Subcutaneous abdominal adipose tissue (tissue), 5 donors: ENCODE measurements around the gene REXO4.
A peak's percentile ranks its signal among the peaks of the same experiment; 100 is the strongest.
"Not testable (repeated sequence)": the region's sequence is repeated elsewhere in the genome, so short reads cannot be mapped to it uniquely, and the experiment has no call there.

Experiments used
- H3K27ac ChIP-seq: one replicate; pipeline ENCODE4 v1.7.0; 2013; ENCODE audit warnings: low read depth, mild to moderate bottlenecking, inconsistent platforms, low read length, moderate library complexity
- H3K27me3 ChIP-seq, 5 donors: one replicate each; pipeline ENCODE4 v1.7.0; 2013; ENCODE audit warnings: low read length in 5 of 5, inconsistent platforms in 1 of 5; ENCODE audit not compliant: control insufficient read depth in 5 of 5, insufficient read depth in 4 of 5
- H3K36me3 ChIP-seq, 5 donors: one replicate each; pipeline ENCODE4 v1.7.0; 2013; ENCODE audit warnings: low read length in 5 of 5; ENCODE audit not compliant: control insufficient read depth in 5 of 5, insufficient read depth in 5 of 5
- H3K4me1 ChIP-seq, 5 donors: one replicate each; pipeline ENCODE4 v1.7.0; 2013; ENCODE audit warnings: low read length in 5 of 5, mild to moderate bottlenecking in 3 of 5, moderate library complexity in 1 of 5; ENCODE audit not compliant: control insufficient read depth in 5 of 5, insufficient read depth in 5 of 5
- H3K4me3 ChIP-seq, 5 donors: one replicate each; pipeline ENCODE4 v1.7.0; 2013; ENCODE audit warnings: low read length in 5 of 5, low read depth in 1 of 5
- H3K9ac ChIP-seq, 5 donors: one replicate each; pipeline ENCODE4 v1.7.0; 2013; ENCODE audit warnings: low read length in 5 of 5, mild to moderate bottlenecking in 4 of 5, moderate library complexity in 3 of 5
- H3K9me3 ChIP-seq, 5 donors: one replicate each; pipeline ENCODE4 v1.7.0; 2013; ENCODE audit warnings: low read length in 5 of 5; ENCODE audit not compliant: control insufficient read depth in 5 of 5
- donor health status: healthy.
- donor health status: healthy.
- donor health status: healthy.
- donor health status: healthy.
- donor health status: healthy.

Gene REXO4

GRCh38 chr9:133384736-133385321 is 33.0 kb downstream of the REXO4 start:
- H3K4me1 ChIP-seq, result no peaks in the 10 kb centered on the region
- peaks cover 0 to 2% (median 0%) of the 10 kb centered on the region in 5 donors for H3K27me3 ChIP-seq
- no peak overlapping the region for H3K27ac ChIP-seq
- no peak overlapping the region for H3K9ac ChIP-seq
- no peaks in the 10 kb centered on the region for H3K36me3 ChIP-seq
- H3K9me3 ChIP-seq, result no peaks in the 10 kb centered on the region
- no peak overlapping the region for H3K4me3 ChIP-seq

DNA sequence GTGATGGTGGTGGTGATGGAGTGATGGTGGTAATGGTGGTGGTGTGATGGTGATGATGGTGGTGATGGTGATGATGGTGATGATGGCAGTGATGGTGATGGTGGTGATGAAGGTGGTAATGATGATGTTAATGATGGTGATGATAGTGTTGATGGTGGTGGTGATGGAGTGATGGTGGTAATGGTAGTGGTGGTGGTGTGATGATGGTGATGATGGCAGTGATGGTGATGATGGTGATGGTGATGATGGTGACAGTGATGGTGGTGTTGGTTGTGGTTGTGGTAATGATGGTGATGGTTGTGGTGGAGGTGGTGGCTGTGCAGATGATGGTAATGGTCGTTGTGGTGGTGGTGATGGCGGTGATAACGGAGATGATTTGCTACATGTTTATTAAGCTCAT is 34.4 kb downstream of the REXO4 start:
- Histone ChIP-seq H3K27me3 (no peaks in the 10 kb centered on the region), H3K27ac (no peak overlapping the region), H3K4me1 (peaks cover 0 to under 1% (median 0%) of the 10 kb centered on the region in 5 donors), H3K9me3 (peaks cover 0 to under 1% (median 0%) of the 10 kb centered on the region in 5 donors), H3K9ac (no peak overlapping the region), H3K36me3 (no peaks in the 10 kb centered on the region), H3K4me3 (no peak overlapping the region)

DNA sequence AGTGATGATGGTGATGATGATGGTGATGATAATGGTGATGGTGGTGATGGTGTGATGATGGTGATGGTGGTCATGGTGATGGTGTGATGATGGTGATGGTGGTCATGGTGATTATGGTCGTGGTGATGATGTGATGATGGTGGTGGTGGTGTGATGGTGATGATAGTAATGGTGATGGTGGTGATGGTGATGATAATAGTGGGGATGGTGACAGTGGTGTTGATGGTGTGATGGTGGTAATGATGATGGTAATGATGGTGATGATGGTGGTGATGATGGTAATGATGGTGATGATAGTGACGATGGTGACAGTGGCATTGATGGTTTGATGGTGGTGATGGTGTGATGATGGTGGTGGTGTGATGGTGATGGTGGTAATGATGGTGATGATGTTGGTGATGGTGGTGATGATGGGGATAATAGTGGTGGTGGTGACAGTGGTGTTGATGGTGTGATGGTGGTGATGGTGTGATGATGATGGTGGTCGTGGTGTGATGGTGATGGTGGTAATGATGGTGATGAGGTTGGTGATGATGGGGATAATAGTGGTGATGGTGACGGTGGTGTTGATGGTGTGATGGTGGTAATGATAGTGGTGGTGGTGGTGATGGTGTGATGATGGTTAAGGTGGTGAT is 35.2 kb downstream of the REXO4 start:
- Histone ChIP-seq H3K9me3 (peaks cover 0 to 8% (median 2%) of the 10 kb centered on the region in 5 donors), H3K4me3 (no peak overlapping the region), H3K27me3 (no peaks in the 10 kb centered on the region), H3K27ac (no peak overlapping the region), H3K4me1 (peaks cover 0 to 7% (median 2%) of the 10 kb centered on the region in 5 donors), H3K9ac (no peak overlapping the region), H3K36me3 (no peaks in the 10 kb centered on the region)

DNA sequence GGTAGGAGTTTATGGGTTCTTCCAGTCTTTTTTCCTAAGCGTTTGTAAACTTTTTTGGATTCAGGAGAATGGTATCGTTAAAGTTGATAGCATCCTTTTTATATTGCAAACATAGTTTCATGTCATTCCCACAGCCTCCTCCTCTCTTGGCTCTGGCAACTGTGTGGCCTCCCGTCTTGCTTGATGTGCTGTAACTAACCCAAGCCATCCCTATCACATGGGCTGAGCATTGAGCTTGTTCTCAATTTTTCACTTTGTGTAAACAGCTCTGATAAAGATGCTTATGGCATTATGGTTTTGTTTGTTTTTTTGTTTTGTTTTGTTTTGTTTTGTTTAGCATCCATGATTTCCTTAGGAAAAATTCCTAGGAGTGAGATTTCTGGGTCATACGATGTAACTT is 37.1 kb downstream of the REXO4 start:
- Histone ChIP-seq H3K4me3 (no peak overlapping the region), H3K9me3 (peaks cover 0 to 8% (median 2%) of the 10 kb centered on the region in 5 donors), H3K4me1 (peaks cover 2 to 15% (median 8%) of the 10 kb centered on the region in 5 donors), H3K27ac (no peak overlapping the region), H3K9ac (no peak overlapping the region), H3K36me3 (no peaks in the 10 kb centered on the region), H3K27me3 (no peaks in the 10 kb centered on the region)

- no peaks in the 10 kb centered on the region for H3K27me3 ChIP-seq
- H3K36me3 ChIP-seq, result no peaks in the 10 kb centered on the region
- no peak overlapping the region for H3K27ac ChIP-seq
- H3K9me3 ChIP-seq, result peaks cover 0 to 8% (median 2%) of the 10 kb centered on the region in 5 donors
- no peak overlapping the region for H3K4me3 ChIP-seq
- peaks cover 2 to 23% (median 15%) of the 10 kb centered on the region in 5 donors for H3K4me1 ChIP-seq
- no peak overlapping the region for H3K9ac ChIP-seq
Observed at GRCh38 chr9:133379153-133380086, 38.4 kb downstream of the REXO4 start.

DNA sequence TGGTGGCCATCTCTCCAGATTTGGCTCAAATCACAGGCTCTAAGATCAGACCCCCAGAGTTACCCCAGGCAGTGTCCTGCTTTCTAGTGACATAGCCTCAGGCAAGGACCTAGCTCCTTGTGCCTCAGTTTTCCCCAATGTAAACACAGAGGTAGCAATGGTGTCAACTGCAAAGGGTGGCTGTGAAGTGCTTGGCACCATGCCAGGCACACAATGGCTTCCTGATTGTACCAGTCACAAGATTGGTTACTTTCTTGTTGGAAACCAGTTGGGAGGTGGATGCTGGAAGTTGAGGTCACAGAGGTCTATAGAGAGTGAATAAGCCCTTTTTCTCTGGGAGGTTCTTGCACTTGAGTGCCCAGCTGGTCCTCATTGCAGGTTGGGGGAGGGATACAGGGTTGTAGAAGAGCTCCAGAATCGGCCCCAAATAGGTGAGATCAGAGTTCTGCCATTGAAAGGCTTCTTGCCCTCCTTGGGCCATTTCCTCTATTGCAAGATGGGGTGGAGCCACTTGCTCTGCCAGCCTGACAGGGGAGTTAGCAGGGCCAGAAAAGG is 39.3 kb downstream of the REXO4 start:
- no peaks in the 10 kb centered on the region for H3K27me3 ChIP-seq

DNA sequence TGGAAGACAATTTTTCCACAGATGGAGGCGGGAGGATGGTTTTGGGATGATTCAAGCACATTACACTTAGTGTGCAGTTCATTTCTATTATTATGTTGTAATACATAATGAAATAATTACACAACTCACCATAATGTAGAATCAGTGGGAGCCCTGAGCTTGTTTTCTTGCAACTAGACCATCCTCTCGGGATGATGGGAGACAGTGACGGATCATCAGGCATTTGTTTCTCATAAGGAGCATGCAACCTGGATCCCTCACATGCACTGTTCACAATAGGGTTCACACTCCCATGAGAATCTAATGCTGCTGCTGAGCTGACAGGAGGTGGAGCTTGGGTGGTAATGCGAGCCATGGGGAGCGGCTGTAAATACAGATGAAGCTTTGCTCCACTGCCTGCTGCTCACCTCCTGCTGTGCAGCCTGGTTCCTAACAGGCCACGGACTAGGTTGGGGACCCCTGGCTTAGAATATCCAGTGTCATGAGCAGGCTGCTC is 40.0 kb downstream of the REXO4 start:
- H3K27me3 ChIP-seq, result no peaks in the 10 kb centered on the region
- peaks cover 2 to 39% (median 29%) of the 10 kb centered on the region in 5 donors for H3K4me1 ChIP-seq
- no peak overlapping the region for H3K9ac ChIP-seq
- H3K4me3 ChIP-seq, result no peak overlapping the region
- peaks cover 0 to 8% (median 2%) of the 10 kb centered on the region in 5 donors for H3K9me3 ChIP-seq
- H3K27ac ChIP-seq, result no peak overlapping the region
- peaks cover 0 to 4% (median 3%) of the 10 kb centered on the region in 5 donors for H3K36me3 ChIP-seq

More for the DNA sequence above, 39.3 kb downstream of the REXO4 start:
- H3K36me3 ChIP-seq, result no peaks in the 10 kb centered on the region
- no peak overlapping the region for H3K4me3 ChIP-seq
- H3K4me1 ChIP-seq, result peaks cover 2 to 32% (median 22%) of the 10 kb centered on the region in 5 donors
- H3K9me3 ChIP-seq, result peaks cover 0 to 8% (median 2%) of the 10 kb centered on the region in 5 donors
- H3K27ac ChIP-seq, result no peak overlapping the region
- no peak overlapping the region for H3K9ac ChIP-seq

GRCh38 chr9:133377280-133377679 is 40.5 kb downstream of the REXO4 start:
- Histone ChIP-seq H3K4me1 (peaks cover 3 to 43% (median 34%) of the 10 kb centered on the region in 5 donors), H3K27ac (peak overlapping the region; percentile 54)
- not testable (repeated sequence) for H3K4me3 ChIP-seq, H3K9me3 ChIP-seq, H3K36me3 ChIP-seq, H3K9ac ChIP-seq, H3K27me3 ChIP-seq

- Histone ChIP-seq H3K27ac (peak within 1 kb of the TSS; percentile 74), H3K27me3 (no peaks in the 10 kb centered on the region), H3K36me3 (peaks cover 0 to 8% (median 5%) of the 10 kb centered on the region in 5 donors), H3K4me1 (peaks cover 10 to 56% (median 47%) of the 10 kb centered on the region in 5 donors), H3K4me3 (peak within 1 kb of the TSS; percentile 75 to 98 (median 88)), H3K9ac (peak within 1 kb of the TSS; percentile 40 to 100 (median 96)), H3K9me3 (peaks cover 0 to 8% (median 2%) of the 10 kb centered on the region in 5 donors)
Observed at GRCh38 chr9:133375724-133376654, 41.8 kb downstream of the REXO4 start, which contains the start of the genes STKLD1 and SURF4. STKLD1 (plus strand) TSS chr9:133376366; CDS start chr9:133376474, 108 bp downstream. SURF4 (minus strand) TSS chr9:133376060; CDS start chr9:133375969, 91 bp downstream.
